ENCODE results near the gene DSCAM. TPM values are rescaled to one million over a fixed set of nuclear protein-coding genes. Genes with fewer than 3 reads are reported as not detected.

DSCAM gene
- total RNA-seq, 1 donor from 2014 or later = not detected

GRCh38 chr21:40577285-40578043 is 269.5 kb downstream of the DSCAM start:
- Histone ChIP-seq H3K4me1 (no peaks in the 10 kb centered on the region), H3K4me3 (no peak overlapping the region), H3K27ac (no peak overlapping the region), H3K9me3 (no peaks in the 10 kb centered on the region), H3K36me3 (no peaks in the 10 kb centered on the region), H3K27me3 (no peaks in the 10 kb centered on the region)
- intact Hi-C loops (cut with DNase I) = no loop called here
- no peak for TF ChIP-seq CTCF (IDR thresholded peaks at IDR 0.05)
- no peak for DNase-seq (ENCODE audit: low spot score in 2 of 2)

GRCh38 chr21:40575976-40576375 is 271.0 kb downstream of the DSCAM start:
- Histone ChIP-seq H3K36me3 (no peaks in the 10 kb centered on the region), H3K4me3 (no peak overlapping the region), H3K4me1 (no peaks in the 10 kb centered on the region), H3K9me3 (no peaks in the 10 kb centered on the region), H3K27ac (no peak overlapping the region), H3K27me3 (no peaks in the 10 kb centered on the region)
- no peak for DNase-seq (ENCODE audit: low spot score in 2 of 2)
- TF ChIP-seq CTCF (IDR thresholded peaks at IDR 0.05) = no peak
- intact Hi-C loops (cut with DNase I) = no loop called here

GRCh38 chr21:40569357-40569756 is 277.6 kb downstream of the DSCAM start:
- intact Hi-C loops (cut with DNase I) = no loop called here
- no peaks in the 10 kb centered on the region for H3K4me1 ChIP-seq
- H3K36me3 ChIP-seq = no peaks in the 10 kb centered on the region

GRCh38 chr21:40568807-40569206 is 278.2 kb downstream of the DSCAM start:
- no peak for TF ChIP-seq CTCF (IDR thresholded peaks at IDR 0.05)
- no peak for DNase-seq (ENCODE audit: low spot score in 2 of 2)
- Histone ChIP-seq H3K27me3 (no peaks in the 10 kb centered on the region), H3K27ac (no peak overlapping the region), H3K9me3 (no peaks in the 10 kb centered on the region), H3K4me3 (no peak overlapping the region), H3K4me1 (no peaks in the 10 kb centered on the region), H3K36me3 (no peaks in the 10 kb centered on the region)
- intact Hi-C loops (cut with DNase I) = no loop called here

More at GRCh38 chr21:40569357-40569756, 277.6 kb downstream of the DSCAM start:
- Histone ChIP-seq H3K9me3 (no peaks in the 10 kb centered on the region), H3K27me3 (no peaks in the 10 kb centered on the region), H3K27ac (no peak overlapping the region), H3K4me3 (no peak overlapping the region)
- no peak for TF ChIP-seq CTCF (IDR thresholded peaks at IDR 0.05)
- no peak for DNase-seq (ENCODE audit: low spot score in 2 of 2)

- no peaks in the 10 kb centered on the region for H3K36me3 ChIP-seq
- TF ChIP-seq CTCF (IDR thresholded peaks at IDR 0.05) = no peak
- no peaks in the 10 kb centered on the region for H3K9me3 ChIP-seq
- H3K4me3 ChIP-seq = no peak overlapping the region
- no peak for DNase-seq (ENCODE audit: low spot score in 2 of 2)
- no peak overlapping the region for H3K27ac ChIP-seq
- H3K27me3 ChIP-seq = no peaks in the 10 kb centered on the region
- intact Hi-C loops (cut with DNase I) = no loop called here
- no peaks in the 10 kb centered on the region for H3K4me1 ChIP-seq
These were observed 279.5 kb downstream of the DSCAM start for GRCh38 chr21:40567501-40567900.
